ENCODE measurements around the gene CREBBP.
"Not testable (repeated sequence)": the region's sequence is repeated elsewhere in the genome, so short reads cannot be mapped to it uniquely, and the experiment has no call there.

Gene CREBBP

GRCh38 chr16:3906363-3906762, 25.9 kb upstream of the CREBBP start:
- POLR2A ChIA-PET = no interaction called here

GRCh38 chr16:3904875-3905274, 24.4 kb upstream of the CREBBP start:
- no peak for TF ChIP-seq TARDBP (IDR thresholded peaks at IDR 0.05)
- no peak for TF ChIP-seq SP1 (IDR thresholded peaks at IDR 0.05)
- no peak for TF ChIP-seq FOXM1 (IDR thresholded peaks at IDR 0.05; ENCODE audit: borderline replicate concordance)
- no peak for TF ChIP-seq LEF1 (IDR thresholded peaks at IDR 0.05; ENCODE audit: borderline replicate concordance)
- no peak for TF ChIP-seq FOXA1 (IDR thresholded peaks at IDR 0.05)
- no peak for TF ChIP-seq ELF4 (IDR thresholded peaks at IDR 0.05)
- no peak for TF ChIP-seq ARNT (IDR thresholded peaks at IDR 0.05)
- TF ChIP-seq NFRKB (IDR thresholded peaks at IDR 0.05) = no peak
- TF ChIP-seq FOXK2 (IDR thresholded peaks at IDR 0.05) = no peak
- TF ChIP-seq CTBP1 (IDR thresholded peaks at IDR 0.05; ENCODE audit: borderline replicate concordance) = no peak
- TF ChIP-seq HDGF (IDR thresholded peaks at IDR 0.05; ENCODE audit: borderline replicate concordance) = no peak
- no peak for TF ChIP-seq ZNF384 (IDR thresholded peaks at IDR 0.05)
- no peak for TF ChIP-seq SUZ12 (IDR thresholded peaks at IDR 0.05)
- TF ChIP-seq BHLHE40 (IDR thresholded peaks at IDR 0.05; ENCODE audit: borderline replicate concordance) = no peak
- no peak for TF ChIP-seq L3MBTL2 (conservative IDR thresholded peaks at IDR 0.05)
- no peak for TF ChIP-seq PKNOX1 (IDR thresholded peaks at IDR 0.05)
- ChIA-PET CTCF (interaction anchor here (0.6 kb wide), 1 partner anchor 230 kb away, joined by 3 read pairs; no protein-coding TSS in a partner anchor), POLR2A (no interaction called here)
- no peak for DNase-seq (ENCODE audit: extremely low spot score)

More at GRCh38 chr16:3906363-3906762, 25.9 kb upstream of the CREBBP start:
- DNase-seq (ENCODE audit: extremely low spot score) = no peak
- no peak for TF ChIP-seq CTBP1 (IDR thresholded peaks at IDR 0.05; ENCODE audit: borderline replicate concordance)
- CTCF ChIA-PET = no interaction called here

- POLR2A ChIA-PET = no interaction called here
- no peak for TF ChIP-seq NFRKB (IDR thresholded peaks at IDR 0.05)
- TF ChIP-seq ARNT (IDR thresholded peaks at IDR 0.05) = no peak
- TF ChIP-seq HDGF (IDR thresholded peaks at IDR 0.05; ENCODE audit: borderline replicate concordance) = no peak
- TF ChIP-seq BHLHE40 (IDR thresholded peaks at IDR 0.05; ENCODE audit: borderline replicate concordance) = no peak
- no peak for TF ChIP-seq CTBP1 (IDR thresholded peaks at IDR 0.05; ENCODE audit: borderline replicate concordance)
- TF ChIP-seq LEF1 (IDR thresholded peaks at IDR 0.05; ENCODE audit: borderline replicate concordance) = no peak
- no peak for TF ChIP-seq FOXA1 (IDR thresholded peaks at IDR 0.05)
- CTCF ChIA-PET = no interaction called here
- no peak for DNase-seq (ENCODE audit: extremely low spot score)
Measured at GRCh38 chr16:3890091-3890490, 9.6 kb upstream of the CREBBP start.

- TF ChIP-seq TARDBP (IDR thresholded peaks at IDR 0.05) (no peak), FOXK2 (IDR thresholded peaks at IDR 0.05) (no peak), BHLHE40 (IDR thresholded peaks at IDR 0.05; ENCODE audit: borderline replicate concordance) (no peak), SP1 (IDR thresholded peaks at IDR 0.05) (no peak), ARNT (IDR thresholded peaks at IDR 0.05) (no peak), ELF4 (IDR thresholded peaks at IDR 0.05) (no peak), PKNOX1 (IDR thresholded peaks at IDR 0.05) (no peak), ZNF384 (IDR thresholded peaks at IDR 0.05) (no peak), CTBP1 (IDR thresholded peaks at IDR 0.05; ENCODE audit: borderline replicate concordance) (no peak), L3MBTL2 (conservative IDR thresholded peaks at IDR 0.05) (no peak), HDGF (IDR thresholded peaks at IDR 0.05; ENCODE audit: borderline replicate concordance) (no peak), LEF1 (IDR thresholded peaks at IDR 0.05; ENCODE audit: borderline replicate concordance) (no peak), NFRKB (IDR thresholded peaks at IDR 0.05) (no peak)
- CTCF ChIA-PET = no interaction called here
- no peak for DNase-seq (ENCODE audit: extremely low spot score)
- POLR2A ChIA-PET = no interaction called here
Measured at GRCh38 chr16:3889059-3889458, 8.5 kb upstream of the CREBBP start.

GRCh38 chr16:3885999-3886398, 5.5 kb upstream of the CREBBP start:
- DNase-seq (ENCODE audit: extremely low spot score); CTCF ChIA-PET; POLR2A ChIA-PET: not testable (repeated sequence)

GRCh38 chr16:3884398-3884797, 3.9 kb upstream of the CREBBP start:
- ChIA-PET CTCF (no interaction called here), POLR2A (no interaction called here)
- TF ChIP-seq FOXM1 (IDR thresholded peaks at IDR 0.05; ENCODE audit: borderline replicate concordance) (no peak), HDGF (IDR thresholded peaks at IDR 0.05; ENCODE audit: borderline replicate concordance) (no peak), CTBP1 (IDR thresholded peaks at IDR 0.05; ENCODE audit: borderline replicate concordance) (no peak), NFRKB (IDR thresholded peaks at IDR 0.05) (no peak), FOXK2 (IDR thresholded peaks at IDR 0.05) (no peak), TARDBP (IDR thresholded peaks at IDR 0.05) (no peak), BHLHE40 (IDR thresholded peaks at IDR 0.05; ENCODE audit: borderline replicate concordance) (no peak), FOXA1 (IDR thresholded peaks at IDR 0.05) (no peak), ARNT (IDR thresholded peaks at IDR 0.05) (no peak), L3MBTL2 (conservative IDR thresholded peaks at IDR 0.05) (no peak), SP1 (IDR thresholded peaks at IDR 0.05) (no peak), ELF4 (IDR thresholded peaks at IDR 0.05) (no peak), LEF1 (IDR thresholded peaks at IDR 0.05; ENCODE audit: borderline replicate concordance) (no peak), PKNOX1 (IDR thresholded peaks at IDR 0.05) (no peak)
- DNase-seq (ENCODE audit: extremely low spot score) = no peak

- CTCF ChIA-PET = no interaction called here
- no peak for DNase-seq (ENCODE audit: extremely low spot score)
- POLR2A ChIA-PET = no interaction called here
- no peak for TF ChIP-seq NFRKB (IDR thresholded peaks at IDR 0.05)
- no peak for TF ChIP-seq FOXK2 (IDR thresholded peaks at IDR 0.05)
- TF ChIP-seq TARDBP (IDR thresholded peaks at IDR 0.05) = no peak
- TF ChIP-seq PKNOX1 (IDR thresholded peaks at IDR 0.05) = no peak
- TF ChIP-seq SP1 (IDR thresholded peaks at IDR 0.05) = no peak
- no peak for TF ChIP-seq CTBP1 (IDR thresholded peaks at IDR 0.05; ENCODE audit: borderline replicate concordance)
- TF ChIP-seq BHLHE40 (IDR thresholded peaks at IDR 0.05; ENCODE audit: borderline replicate concordance) = no peak
- no peak for TF ChIP-seq HDGF (IDR thresholded peaks at IDR 0.05; ENCODE audit: borderline replicate concordance)
- no peak for TF ChIP-seq SUZ12 (IDR thresholded peaks at IDR 0.05)
- no peak for TF ChIP-seq L3MBTL2 (conservative IDR thresholded peaks at IDR 0.05)
- no peak for TF ChIP-seq FOXA1 (IDR thresholded peaks at IDR 0.05)
- no peak for TF ChIP-seq LEF1 (IDR thresholded peaks at IDR 0.05; ENCODE audit: borderline replicate concordance)
- no peak for TF ChIP-seq ARNT (IDR thresholded peaks at IDR 0.05)
- no peak for TF ChIP-seq ELF4 (IDR thresholded peaks at IDR 0.05)
- no peak for TF ChIP-seq FOXM1 (IDR thresholded peaks at IDR 0.05; ENCODE audit: borderline replicate concordance)
Measured at GRCh38 chr16:3882531-3882930, 2.0 kb upstream of the CREBBP start.
